ENCODE data around the gene SMARCA1.
A peak's percentile ranks its signal among the peaks of the same experiment; 100 is the strongest.

Gene SMARCA1

GRCh38 chrX:129478516-129478915 lies 44.8 kb downstream of the SMARCA1 start:
- no peak for TF ChIP-seq CTCF (IDR thresholded peaks at IDR 0.05)

GRCh38 chrX:129472116-129472515 lies 51.2 kb downstream of the SMARCA1 start:
- no peak for TF ChIP-seq CTCF (IDR thresholded peaks at IDR 0.05)

- TF ChIP-seq CTCF (IDR thresholded peaks at IDR 0.05), result peak; percentile 37; the same call in 1 of the 2 replicates
These were observed 60.6 kb downstream of the SMARCA1 start for GRCh38 chrX:129462707-129463106.

- TF ChIP-seq CTCF (IDR thresholded peaks at IDR 0.05), result no peak
These were observed 61.4 kb downstream of the SMARCA1 start for GRCh38 chrX:129461801-129462456.

GRCh38 chrX:129452523-129452922 lies 70.8 kb downstream of the SMARCA1 start:
- TF ChIP-seq CTCF (IDR thresholded peaks at IDR 0.05), result no peak

GRCh38 chrX:129450123-129450522 lies 73.2 kb downstream of the SMARCA1 start:
- TF ChIP-seq CTCF (IDR thresholded peaks at IDR 0.05), result no peak

GRCh38 chrX:129449148-129449547 lies 74.1 kb downstream of the SMARCA1 start:
- no peak for TF ChIP-seq CTCF (IDR thresholded peaks at IDR 0.05)

GRCh38 chrX:129445436-129445835 lies 77.9 kb downstream of the SMARCA1 start:
- no peak for TF ChIP-seq CTCF (IDR thresholded peaks at IDR 0.05)

All from LNCAP (cell line).